Panc1 (cell line): Measurements from ENCODE around the gene IGLL5. TPM values are rescaled to one million over a fixed set of nuclear protein-coding genes. Genes with fewer than 3 reads are reported as not detected.

ENCODE experiments used
- ATAC-seq: fragments of 200-7000 bp; cut with Tn5 transposase; 2 replicates; pipeline ENCODE4 v1.9.1; 2020; ENCODE audit warnings: mild to moderate bottlenecking, moderate library complexity
- BruUV-seq: library from RNA; stranded (reverse); fragments of 400-500 nt; replicated peaks from 2 replicates; lab custom pipeline; 2021; lab: Mats Ljungman, UMichigan
- CTCF ChIA-PET: fragments of 300-600 bp; sonication (Branson Sonifier 250); formaldehyde crosslinking; loops from one replicate; lab custom pipeline; 2022; ENCODE audit warnings: antibody characterized with exemption; lab: Charles Lee
- POLR2A ChIA-PET: fragments of 300-600 bp; sonication (Branson Sonifier 250); formaldehyde crosslinking; loops from one replicate; lab custom pipeline; 2022; ENCODE audit warnings: antibody characterized with exemption; lab: Charles Lee
- DNase-seq: peaks from one replicate; pipeline ENCODE4 v3.0.0-alpha.2; 2010; ENCODE audit warnings: low read depth, low spot score
- H3K27ac ChIP-seq: 2 replicates; pipeline ENCODE4 v1.5.1; 2011; ENCODE audit warnings: mild to moderate bottlenecking, low read length, inconsistent platforms
- H3K27me3 ChIP-seq: fragments of 200-500 bp; sonication (Bioruptor generic); 2 replicates; pipeline ENCODE4 v1.6.0; 2014; ENCODE audit warnings: low read length, inconsistent platforms; ENCODE audit not compliant: control insufficient read depth, insufficient read depth
- H3K36me3 ChIP-seq: fragments of 200-500 bp; sonication (Bioruptor generic); 2 replicates; pipeline ENCODE4 v1.5.1; 2014; ENCODE audit warnings: inconsistent platforms, mild to moderate bottlenecking, low read length, moderate library complexity; ENCODE audit not compliant: control insufficient read depth, insufficient read depth
- H3K4me1 ChIP-seq: 2 replicates; pipeline ENCODE4 v1.5.1; 2011; ENCODE audit warnings: inconsistent platforms, mild to moderate bottlenecking, low read length, moderate library complexity; ENCODE audit not compliant: control insufficient read depth, insufficient read depth
- H3K4me3 ChIP-seq, 2 experiments: 2 replicates each; pipeline ENCODE4 v1.5.1; 2011 to 2012; ENCODE audit warnings: low read depth in 2 of 2, low read length in 2 of 2, mild to moderate bottlenecking in 2 of 2, inconsistent platforms in 1 of 2, moderate library complexity in 1 of 2
- H3K9me3 ChIP-seq: fragments of 200-500 bp; sonication (Bioruptor generic); 2 replicates; pipeline ENCODE4 v1.5.1; 2014; ENCODE audit warnings: low read depth, mild to moderate bottlenecking, inconsistent platforms, low read length, moderate library complexity; ENCODE audit not compliant: control insufficient read depth, insufficient read depth
- POLR2AphosphoS5 ChIP-seq: IDR thresholded peaks from 2 replicates; pipeline ENCODE4 v1.6.1; 2012; ENCODE audit warnings: mild to moderate bottlenecking, low read depth, low read length, moderate library complexity
- SIN3A ChIP-seq: IDR thresholded peaks from 2 replicates; pipeline ENCODE4 v1.6.1; 2012; ENCODE audit warnings: low read depth, mild to moderate bottlenecking, low read length, moderate library complexity, borderline replicate concordance; ENCODE audit not compliant: insufficient read depth
- TCF7L2 ChIP-seq: IDR thresholded peaks from 2 replicates; pipeline ENCODE4 v1.6.1; 2011; ENCODE audit warnings: mild to moderate bottlenecking, low read depth, low read length, inconsistent platforms
- in situ Hi-C: cut with HindIII; loops from 2 replicates; pipeline ENCODE4 v1.10.0; 2016; ENCODE audit warnings: low sequenced_read_pairs, low pct_unique_long_range_greater_than_20kb
- intact Hi-C: fragments of 100-400 bp; cut with micrococcal nuclease; formaldehyde crosslinking; loops from one replicate; pipeline ENCODE4 v1.10.0; 2022; ENCODE audit not compliant: unreplicated experiment
- total RNA-seq: library from RNA; stranded (reverse); gene quantifications from one replicate; pipeline ENCODE4 v1.2.1, GENCODE V29; 2021; ENCODE audit not compliant: unreplicated experiment
- TF ChIP-seq, protein P1 (sequence below), 2 experiments: IDR thresholded peaks; 2 replicates each; pipeline ENCODE4 v1.6.1; 2011 to 2012; ENCODE audit warnings: low read depth in 2 of 2, control low read depth in 1 of 2, low read length in 1 of 2, mild to moderate bottlenecking in 1 of 2, moderate library complexity in 1 of 2; ENCODE audit not compliant: insufficient read depth in 1 of 2
- TF ChIP-seq, protein P2 (sequence below): fragments of 450-650 bp; IDR thresholded peaks from 2 replicates; pipeline ENCODE4 v1.5.1; 2017; ENCODE audit warnings: mild to moderate bottlenecking

IGLL5 gene
- total RNA-seq, 1 experiment from 2014 or later, result not detected

DNA sequence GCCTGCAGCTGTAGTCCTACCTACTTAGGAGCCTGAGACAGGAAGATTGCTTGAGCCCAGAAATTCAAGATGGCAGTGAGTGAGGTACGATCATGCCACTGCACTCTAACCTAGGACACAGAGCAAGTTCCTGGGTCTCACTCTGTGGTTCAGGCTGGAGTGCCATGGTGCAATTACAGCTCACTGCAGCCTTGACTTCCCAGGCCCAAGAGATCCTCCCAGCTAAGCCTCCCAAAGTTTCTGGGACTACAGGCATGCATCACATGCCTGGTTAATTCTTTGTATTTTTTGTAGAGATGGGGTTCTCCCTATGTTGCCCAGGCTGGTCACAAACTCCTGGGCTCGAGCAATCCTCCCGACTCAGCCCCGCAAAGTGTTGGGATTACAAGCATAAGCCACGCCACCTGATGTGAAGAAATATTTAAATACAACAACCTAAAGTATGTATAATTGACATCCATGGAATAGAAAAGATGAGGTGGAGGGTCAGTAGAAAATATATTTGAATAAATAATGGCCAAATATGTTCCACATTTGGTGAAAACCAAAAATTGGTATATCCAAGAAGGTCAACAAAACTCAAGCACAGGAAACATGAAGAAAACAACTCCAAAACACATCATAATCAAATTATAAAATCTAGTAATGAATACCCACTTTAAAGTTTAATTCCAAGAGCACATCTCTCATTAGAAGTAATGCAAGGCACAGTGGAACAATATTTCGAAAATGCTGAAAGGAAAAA lies 47.9 kb upstream of the IGLL5 start:
- BruUV-seq, result no TSS peak
- ChIA-PET POLR2A (no interaction called here), CTCF (no interaction called here)

DNA sequence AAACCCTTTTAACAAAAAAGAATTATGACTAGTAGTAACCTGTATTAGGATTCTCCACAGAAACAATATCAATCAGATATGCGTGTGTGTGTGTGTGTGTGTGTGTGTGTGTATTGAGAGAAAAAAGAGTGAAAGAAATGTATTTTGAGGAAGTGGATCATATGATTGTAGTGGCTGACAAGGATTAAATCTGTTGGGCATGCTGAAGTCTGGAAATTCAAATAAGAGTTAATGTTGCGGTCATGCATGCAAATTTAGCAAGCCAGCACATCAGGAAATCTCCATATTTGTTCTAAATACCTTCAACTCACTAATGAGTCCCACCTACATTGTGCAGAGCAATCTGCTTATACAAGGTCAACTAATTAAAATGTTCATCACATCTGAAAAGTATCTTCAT lies 46.8 kb upstream of the IGLL5 start:
- DNase-seq (no peak), ATAC-seq (no peak)
- H3K27ac ChIP-seq, result no peak overlapping the region
- intact Hi-C loops (no loop called here), in situ Hi-C loops (no loop called here)
- no peaks in the 10 kb centered on the region for H3K36me3 ChIP-seq
- POLR2A ChIA-PET, result no interaction called here
- H3K4me3 ChIP-seq, result no peak overlapping the region
- no TSS peak for BruUV-seq
- TF ChIP-seq, protein P1, sequence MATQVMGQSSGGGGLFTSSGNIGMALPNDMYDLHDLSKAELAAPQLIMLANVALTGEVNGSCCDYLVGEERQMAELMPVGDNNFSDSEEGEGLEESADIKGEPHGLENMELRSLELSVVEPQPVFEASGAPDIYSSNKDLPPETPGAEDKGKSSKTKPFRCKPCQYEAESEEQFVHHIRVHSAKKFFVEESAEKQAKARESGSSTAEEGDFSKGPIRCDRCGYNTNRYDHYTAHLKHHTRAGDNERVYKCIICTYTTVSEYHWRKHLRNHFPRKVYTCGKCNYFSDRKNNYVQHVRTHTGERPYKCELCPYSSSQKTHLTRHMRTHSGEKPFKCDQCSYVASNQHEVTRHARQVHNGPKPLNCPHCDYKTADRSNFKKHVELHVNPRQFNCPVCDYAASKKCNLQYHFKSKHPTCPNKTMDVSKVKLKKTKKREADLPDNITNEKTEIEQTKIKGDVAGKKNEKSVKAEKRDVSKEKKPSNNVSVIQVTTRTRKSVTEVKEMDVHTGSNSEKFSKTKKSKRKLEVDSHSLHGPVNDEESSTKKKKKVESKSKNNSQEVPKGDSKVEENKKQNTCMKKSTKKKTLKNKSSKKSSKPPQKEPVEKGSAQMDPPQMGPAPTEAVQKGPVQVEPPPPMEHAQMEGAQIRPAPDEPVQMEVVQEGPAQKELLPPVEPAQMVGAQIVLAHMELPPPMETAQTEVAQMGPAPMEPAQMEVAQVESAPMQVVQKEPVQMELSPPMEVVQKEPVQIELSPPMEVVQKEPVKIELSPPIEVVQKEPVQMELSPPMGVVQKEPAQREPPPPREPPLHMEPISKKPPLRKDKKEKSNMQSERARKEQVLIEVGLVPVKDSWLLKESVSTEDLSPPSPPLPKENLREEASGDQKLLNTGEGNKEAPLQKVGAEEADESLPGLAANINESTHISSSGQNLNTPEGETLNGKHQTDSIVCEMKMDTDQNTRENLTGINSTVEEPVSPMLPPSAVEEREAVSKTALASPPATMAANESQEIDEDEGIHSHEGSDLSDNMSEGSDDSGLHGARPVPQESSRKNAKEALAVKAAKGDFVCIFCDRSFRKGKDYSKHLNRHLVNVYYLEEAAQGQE (IDR thresholded peaks at IDR 0.05; ENCODE audit: insufficient read depth in 1 of 2, low read depth in 2 of 2, low read length in 1 of 2), result no peak
- TF ChIP-seq POLR2AphosphoS5 (no peak), SIN3A (no peak), TCF7L2 (no peak)
- TF ChIP-seq, protein P2, sequence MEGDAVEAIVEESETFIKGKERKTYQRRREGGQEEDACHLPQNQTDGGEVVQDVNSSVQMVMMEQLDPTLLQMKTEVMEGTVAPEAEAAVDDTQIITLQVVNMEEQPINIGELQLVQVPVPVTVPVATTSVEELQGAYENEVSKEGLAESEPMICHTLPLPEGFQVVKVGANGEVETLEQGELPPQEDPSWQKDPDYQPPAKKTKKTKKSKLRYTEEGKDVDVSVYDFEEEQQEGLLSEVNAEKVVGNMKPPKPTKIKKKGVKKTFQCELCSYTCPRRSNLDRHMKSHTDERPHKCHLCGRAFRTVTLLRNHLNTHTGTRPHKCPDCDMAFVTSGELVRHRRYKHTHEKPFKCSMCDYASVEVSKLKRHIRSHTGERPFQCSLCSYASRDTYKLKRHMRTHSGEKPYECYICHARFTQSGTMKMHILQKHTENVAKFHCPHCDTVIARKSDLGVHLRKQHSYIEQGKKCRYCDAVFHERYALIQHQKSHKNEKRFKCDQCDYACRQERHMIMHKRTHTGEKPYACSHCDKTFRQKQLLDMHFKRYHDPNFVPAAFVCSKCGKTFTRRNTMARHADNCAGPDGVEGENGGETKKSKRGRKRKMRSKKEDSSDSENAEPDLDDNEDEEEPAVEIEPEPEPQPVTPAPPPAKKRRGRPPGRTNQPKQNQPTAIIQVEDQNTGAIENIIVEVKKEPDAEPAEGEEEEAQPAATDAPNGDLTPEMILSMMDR, result no peak
- H3K9me3 ChIP-seq, result no peaks in the 10 kb centered on the region
- H3K4me1 ChIP-seq, result no peaks in the 10 kb centered on the region
- CTCF ChIA-PET, result no interaction called here
- no peaks in the 10 kb centered on the region; the same call in 1 of the 2 replicates for H3K27me3 ChIP-seq

More for the DNA sequence above, 47.9 kb upstream of the IGLL5 start:
- no peak for ATAC-seq
- TF ChIP-seq TCF7L2, result no peak
- TF ChIP-seq, protein P2, result no peak
- no peak for TF ChIP-seq POLR2AphosphoS5
- TF ChIP-seq, protein P1 (IDR thresholded peaks at IDR 0.05; ENCODE audit: insufficient read depth in 1 of 2, low read depth in 2 of 2, low read length in 1 of 2), result no peak
- TF ChIP-seq SIN3A, result no peak
- Histone ChIP-seq H3K36me3 (no peaks in the 10 kb centered on the region), H3K4me1 (no peaks in the 10 kb centered on the region), H3K27me3 (no peaks in the 10 kb centered on the region; the same call in 1 of the 2 replicates), H3K4me3 (no peak overlapping the region), H3K27ac (no peak overlapping the region), H3K9me3 (no peaks in the 10 kb centered on the region)
- DNase-seq, result no peak
- intact Hi-C loops, result no loop called here
- in situ Hi-C loops, result no loop called here
